A549 (cell line): ENCODE data around the gene NR2C1. TPM values are rescaled to one million over a fixed set of nuclear protein-coding genes. Genes with fewer than 3 reads are reported as not detected.
A peak's percentile ranks its signal among the peaks of the same experiment; 100 is the strongest.

Experiments
- ATAC-seq, 2 experiments: fragments of 200-7000 bp in 1 of 2; fragments of >200 bp in 1 of 2; cut with Nextera tagmentation in 1 of 2; cut with Tn5 transposase in 1 of 2; 3 replicates each; pipeline versions ENCODE4 v1.8.0 to v1.9.1; 2018 to 2020; ENCODE audit warnings: mild to moderate bottlenecking in 1 of 2, moderate library complexity in 1 of 2
- CTCF ChIA-PET: fragments of 300-600 bp; sonication (Branson Sonifier 250); formaldehyde crosslinking; extraction: SDS; loops from one replicate; lab custom pipeline; 2021; ENCODE audit warnings: antibody characterized with exemption, inconsistent platforms; lab: Yijun Ruan, JAX
- POLR2A ChIA-PET: fragments of 350-600 bp; formaldehyde crosslinking; extraction: SDS; loops from one replicate; lab custom pipeline; 2021; ENCODE audit warnings: antibody characterized with exemption, inconsistent platforms; lab: Yijun Ruan, JAX
- DNase-seq, 2 experiments: peaks; one replicate each; pipeline versions ENCODE4 v3.0.0 to v3.0.0-alpha.2; 2011 to 2016; ENCODE audit warnings: low read depth in 1 of 2, low spot score in 1 of 2
- FAIRE-seq: peaks from 2 replicates; lab custom pipeline; 2011; peaks lifted over from hg19 to GRCh38; lab: Jason Lieb, UNC
- H3K27ac ChIP-seq, 2 experiments: fragments of >200 bp; sonication (Bioruptor Twin); formaldehyde crosslinking; 3 replicates each; pipeline ENCODE4 v1.5.1; 2016 to 2017
- H3K4me1 ChIP-seq: fragments of >200 bp; sonication (Bioruptor Twin); formaldehyde crosslinking; 3 replicates; pipeline ENCODE4 v1.6.1; 2016
- H3K4me2 ChIP-seq: fragments of >200 bp; sonication (Bioruptor Twin); formaldehyde crosslinking; 3 replicates; pipeline ENCODE4 v1.6.1; 2016
- H3K4me3 ChIP-seq: fragments of >200 bp; sonication (Bioruptor Twin); formaldehyde crosslinking; 3 replicates; pipeline ENCODE4 v1.5.1; 2016
- H3K9me3 ChIP-seq: fragments of >200 bp; sonication (Bioruptor Twin); formaldehyde crosslinking; 3 replicates; pipeline ENCODE4 v1.6.1; 2016
- BHLHE40 ChIP-seq: IDR thresholded peaks from 2 replicates; pipeline ENCODE4 v1.6.1; 2012; ENCODE audit warnings: low read depth, low read length, inconsistent platforms
- CBX2 ChIP-seq: fragments of 200-600 bp; sonication (generic); IDR thresholded peaks from 2 replicates; pipeline ENCODE4 v1.6.1; 2016; ENCODE audit warnings: low read depth, mild to moderate bottlenecking, borderline replicate concordance
- CEBPB ChIP-seq, 2 experiments: fragments of >200 bp in 1 of 2; sonication (Bioruptor Twin) in 1 of 2; formaldehyde crosslinking in 1 of 2; IDR thresholded peaks; 2 replicates each; pipeline ENCODE4 v1.6.1; 2012 to 2016
- CHD2 ChIP-seq: fragments of 150-350 bp; IDR thresholded peaks from 2 replicates; pipeline ENCODE4 v1.6.1; 2014; ENCODE audit warnings: low read length; ENCODE audit not compliant: partially characterized antibody
- EHF ChIP-seq: fragments of 250-450 bp; sonication (Bioruptor Pico); IDR thresholded peaks from 2 replicates; pipeline ENCODE4 v1.5.0; 2020; ENCODE audit warnings: mild to moderate bottlenecking
- EHMT2 ChIP-seq: fragments of 200-600 bp; sonication (generic); IDR thresholded peaks from 2 replicates; pipeline ENCODE4 v1.6.1; 2016; ENCODE audit warnings: antibody characterized with exemption, low read depth, mild to moderate bottlenecking, moderate library complexity
- EP300 ChIP-seq, 2 experiments: fragments of >200 bp; sonication (Bioruptor Twin); formaldehyde crosslinking; IDR thresholded peaks; 2 replicates in 1 of 2; 3 replicates in 1 of 2; pipeline ENCODE4 v1.6.1; 2016 to 2017
- FOSB ChIP-seq: fragments of 250-450 bp; sonication (Bioruptor Pico); IDR thresholded peaks from 2 replicates; pipeline ENCODE4 v1.5.0; 2020; ENCODE audit warnings: mild to moderate bottlenecking, moderate library complexity
- FOSL2 ChIP-seq, 2 experiments: fragments of 450-650 bp in 1 of 2; fragments of >200 bp in 1 of 2; sonication (Bioruptor Twin) in 1 of 2; formaldehyde crosslinking; IDR thresholded peaks; 2 replicates each; pipeline versions ENCODE4 v1.5.0 to v1.6.1; 2016 to 2020; ENCODE audit warnings: mild to moderate bottlenecking in 1 of 2, moderate library complexity in 1 of 2
- GATA3 ChIP-seq: IDR thresholded peaks from 2 replicates; pipeline ENCODE4 v1.6.1; 2012; ENCODE audit warnings: borderline replicate concordance
- HDAC2 ChIP-seq: fragments of 200-600 bp; sonication (generic); IDR thresholded peaks from 2 replicates; pipeline ENCODE4 v1.6.1; 2016
- HEYL ChIP-seq: fragments of 250-450 bp; sonication (Bioruptor Pico); IDR thresholded peaks from 2 replicates; pipeline ENCODE4 v1.8.0; 2021; ENCODE audit warnings: mild to moderate bottlenecking, moderate library complexity
- HOXB5 ChIP-seq: fragments of 250-450 bp; sonication (Bioruptor Pico); IDR thresholded peaks from 2 replicates; pipeline ENCODE4 v1.5.0; 2020; ENCODE audit warnings: mild to moderate bottlenecking, moderate library complexity
- KDM1A ChIP-seq: fragments of 200-600 bp; sonication (generic); IDR thresholded peaks from 2 replicates; pipeline ENCODE4 v1.6.1; 2016; ENCODE audit warnings: low read depth, mild to moderate bottlenecking
- KDM5A ChIP-seq: fragments of 200-600 bp; sonication (generic); IDR thresholded peaks from 2 replicates; pipeline ENCODE4 v1.6.1; 2016; ENCODE audit warnings: antibody characterized with exemption, mild to moderate bottlenecking
- NPAS2 ChIP-seq: fragments of 250-450 bp; sonication (Bioruptor Pico); IDR thresholded peaks from 2 replicates; pipeline ENCODE4 v1.8.0; 2022; ENCODE audit warnings: mild to moderate bottlenecking, moderate library complexity, borderline replicate concordance
- NR3C1 ChIP-seq: fragments of >200 bp; sonication (Bioruptor Twin); formaldehyde crosslinking; IDR thresholded peaks from 3 replicates; pipeline ENCODE4 v1.6.1; 2017
- PHF8 ChIP-seq: fragments of 200-600 bp; sonication (generic); IDR thresholded peaks from 2 replicates; pipeline ENCODE4 v1.6.1; 2016; ENCODE audit warnings: low read depth, mild to moderate bottlenecking, antibody characterized with exemption, moderate library complexity, borderline replicate concordance
- POLR2A ChIP-seq: IDR thresholded peaks from 2 replicates; pipeline ENCODE4 v1.6.1; 2012; ENCODE audit warnings: mild to moderate bottlenecking, low read length
- POLR2AphosphoS2 ChIP-seq: conservative IDR thresholded peaks from 2 replicates; pipeline ENCODE4 v1.6.1; 2012; ENCODE audit warnings: low read length, improper control_type of control experiment, inconsistent platforms
- RAD21 ChIP-seq, 2 experiments: fragments of >200 bp in 1 of 2; sonication (Bioruptor Twin) in 1 of 2; formaldehyde crosslinking in 1 of 2; IDR thresholded peaks in 1 of 2; conservative IDR thresholded peaks in 1 of 2; 2 replicates in 1 of 2; 3 replicates in 1 of 2; pipeline ENCODE4 v1.6.1; 2012 to 2018; ENCODE audit warnings: inconsistent platforms in 1 of 2
- RCOR1 ChIP-seq: fragments of 150-350 bp; IDR thresholded peaks from 2 replicates; pipeline ENCODE4 v1.6.1; 2014; ENCODE audit warnings: antibody characterized with exemption, low read length, low read depth
- RFX5 ChIP-seq: fragments of 450-650 bp; IDR thresholded peaks from 2 replicates; pipeline ENCODE4 v1.7.1; 2014; ENCODE audit warnings: antibody characterized with exemption, mild to moderate bottlenecking, moderate library complexity
- RNF2 ChIP-seq: fragments of 200-600 bp; sonication (generic); IDR thresholded peaks from 2 replicates; pipeline ENCODE4 v1.6.1; 2016; ENCODE audit warnings: low read depth, mild to moderate bottlenecking, antibody characterized with exemption, moderate library complexity, borderline replicate concordance
- SMC3 ChIP-seq: fragments of >200 bp; sonication (Bioruptor Twin); formaldehyde crosslinking; IDR thresholded peaks from 3 replicates; pipeline ENCODE4 v1.6.1; 2018; ENCODE audit warnings: inconsistent platforms
- SREBF2 ChIP-seq: fragments of 450-650 bp; IDR thresholded peaks from 2 replicates; pipeline ENCODE4 v1.6.1; 2014; ENCODE audit warnings: mild to moderate bottlenecking, moderate library complexity
- TFCP2L1 ChIP-seq: fragments of 250-450 bp; sonication (Bioruptor Pico); IDR thresholded peaks from 2 replicates; pipeline ENCODE4 v1.5.0; 2021; ENCODE audit warnings: mild to moderate bottlenecking
- ZC3H11A ChIP-seq: fragments of 450-650 bp; IDR thresholded peaks from 2 replicates; pipeline ENCODE4 v1.6.1; 2014; ENCODE audit warnings: antibody characterized with exemption, mild to moderate bottlenecking
- ZFP36 ChIP-seq: fragments of 450-650 bp; IDR thresholded peaks from 2 replicates; pipeline ENCODE4 v1.6.1; 2014; ENCODE audit warnings: borderline replicate concordance; ENCODE audit not compliant: partially characterized antibody
- WGBS: methylation state at CpG from one replicate; pipeline ENCODE4 v1.1.6; 2017; ENCODE audit errors: missing lambda C conversion rate; 5-methylcytosine and 5-hydroxymethylcytosine counted together
- polyA plus RNA-seq, 4 experiments: library from polyadenylated mRNA; depleted of rRNA in 3 of 4; stranded (reverse); fragments of >200 nt; fragmentation: RNase III in 1 of 4; extraction: RNeasy Plus Mini Kit Qiagen cat#74134 plus additional on column Dnase treatment in 1 of 4; gene quantifications; 2 replicates in 3 of 4; 3 replicates in 1 of 4; pipeline ENCODE4 v1.2.3, GENCODE V29; 2011 to 2017
- TF ChIP-seq, protein P1 (sequence below): fragments of >200 bp; sonication (Bioruptor Twin); formaldehyde crosslinking; IDR thresholded peaks from 3 replicates; pipeline ENCODE4 v1.5.1; 2016
- TF ChIP-seq, protein P2 (sequence below): fragments of 250-450 bp; sonication (Bioruptor Pico); IDR thresholded peaks from 2 replicates; pipeline ENCODE4 v1.5.0; 2020; ENCODE audit warnings: low read depth, mild to moderate bottlenecking, moderate library complexity
- TF ChIP-seq, protein P3 (sequence below): fragments of 450-650 bp; IDR thresholded peaks from 2 replicates; pipeline ENCODE4 v1.6.1; 2014; ENCODE audit warnings: antibody characterized with exemption
- TF ChIP-seq, protein P4 (sequence below): IDR thresholded peaks from 2 replicates; pipeline ENCODE4 v1.6.1; 2012

The NR2C1 gene
- polyA plus RNA-seq, 2 of the 4 experiments (the other 2 are of a cell fraction) = 24.7 to 55.2 TPM

DNA sequence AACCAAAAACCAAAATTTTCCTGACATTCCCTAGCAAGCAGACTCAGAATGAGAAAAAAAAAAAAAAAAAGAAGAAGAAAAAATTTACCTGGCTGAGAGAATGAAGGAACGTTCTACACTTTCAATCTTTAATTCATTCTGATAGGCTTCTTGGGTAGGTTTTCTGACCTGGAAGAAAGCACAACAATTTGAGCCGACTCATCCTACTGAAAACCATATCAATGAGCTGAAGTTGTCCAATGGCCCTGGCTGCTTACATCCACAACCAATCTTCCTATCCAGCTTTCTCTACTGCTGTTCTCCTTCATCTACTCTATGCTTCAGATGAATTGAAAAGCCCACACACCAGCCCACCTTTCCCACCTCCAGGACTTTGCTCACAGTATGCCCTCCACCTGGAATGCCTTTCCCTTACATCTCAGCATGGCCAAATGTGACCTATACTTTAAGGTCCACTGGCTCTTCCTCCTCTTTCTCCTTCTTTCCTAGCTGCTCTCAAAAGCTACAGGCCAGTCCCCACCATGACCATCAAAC lies 31.6 kb upstream of the NR2C1 start:
- CTCF ChIA-PET = interaction anchor here (0.7 to 1.9 kb wide), 5 partner anchors 12 to 231 kb away, joined by 3 to 6 read pairs (median 3); partner anchors contain the start of gene VEZT
- Histone ChIP-seq H3K9me3 (no peaks in the 10 kb centered on the region), H3K27ac (peak overlapping the region in 1 of 2 experiments; percentile 82; a peak in 3 of 6 replicates), H3K4me2 (no peak overlapping the region), H3K4me3 (no peak overlapping the region), H3K4me1 (peaks cover 45% of the 10 kb centered on the region)
- WGBS = 90% methylated on average over 2 of the region's 2 CpGs
- no peak for TF ChIP-seq SREBF2
- TF ChIP-seq TFCP2L1 = no peak
- no peak for TF ChIP-seq RCOR1
- TF ChIP-seq PHF8 = no peak
- TF ChIP-seq FOSL2 (IDR thresholded peaks at IDR 0.05) = no peak
- no peak for TF ChIP-seq FOSL2 (CRISPR knock-in tag; IDR thresholded peaks at IDR 0.05)
- no peak for TF ChIP-seq FOSB (CRISPR knock-in tag)
- no peak for TF ChIP-seq KDM1A
- TF ChIP-seq POLR2A = no peak
- POLR2A ChIA-PET = no interaction called here
- no peak for DNase-seq
- no peak for ATAC-seq
- FAIRE-seq = no peak

DNA sequence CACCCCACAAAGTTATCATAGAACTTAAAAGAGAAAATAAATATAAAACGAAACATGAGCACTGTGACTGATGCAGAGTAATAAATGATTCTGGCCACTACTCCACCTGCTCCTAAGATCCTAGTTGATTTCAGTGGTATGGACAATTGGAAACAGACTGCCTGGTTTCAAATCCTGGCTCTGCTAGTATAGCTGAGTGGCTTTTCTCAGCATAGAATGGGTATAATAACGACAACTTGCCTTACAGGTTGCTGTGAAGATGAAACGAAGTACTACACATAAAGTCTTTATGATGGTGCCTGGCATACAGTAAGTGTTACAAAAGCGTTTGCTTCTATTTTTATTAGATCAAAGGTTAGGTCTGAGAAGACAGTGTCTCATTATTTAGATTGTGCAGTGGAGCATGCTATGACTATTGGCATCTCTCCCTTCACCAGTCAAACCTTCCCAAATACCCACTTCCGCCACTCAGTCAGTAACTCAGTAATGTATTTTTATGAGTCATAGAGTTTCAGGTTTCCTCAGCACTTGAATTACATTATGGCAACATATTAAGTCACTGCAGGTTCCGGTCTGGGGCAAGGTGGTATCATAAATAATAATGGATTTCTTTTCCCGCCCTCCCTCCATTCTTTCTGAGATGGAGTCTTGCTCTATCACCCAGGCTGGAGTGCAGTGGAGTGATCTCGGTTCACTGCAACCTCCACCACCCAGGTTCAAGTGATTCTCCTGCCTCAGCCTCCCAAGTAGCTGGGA lies 29.7 kb upstream of the NR2C1 start:
- no peak overlapping the region for H3K4me3 ChIP-seq
- no peaks in the 10 kb centered on the region for H3K9me3 ChIP-seq
- ATAC-seq (peak; percentile 89 to 97), DNase-seq (peak; percentile 85 to 91), FAIRE-seq (peak; percentile 92)
- 14% methylated on average over 8 of the region's 8 CpGs for WGBS
- CTCF ChIA-PET = interaction anchor here (1.2 to 1.7 kb wide), 2 partner anchors 114 to 231 kb away, joined by 3 to 6 read pairs; partner anchors contain the start of genes FGD6 and VEZT
- peaks cover 61% of the 10 kb centered on the region for H3K4me1 ChIP-seq
- peak overlapping the region; percentile 67 for H3K4me2 ChIP-seq
- peak overlapping the region; percentile 63 to 82; a peak in 5 of 6 replicates for H3K27ac ChIP-seq
- POLR2A ChIA-PET = interaction anchor here (1.0 kb wide), 1 partner anchor 231 kb away, joined by 4 read pairs; no protein-coding TSS in a partner anchor
- TF ChIP-seq BHLHE40 (no peak), EHF (CRISPR knock-in tag) (no peak), HEYL (no peak), TFCP2L1 (no peak), CBX2 (no peak), EHMT2 (no peak), HOXB5 (CRISPR knock-in tag) (no peak), RNF2 (no peak), CEBPB (IDR thresholded peaks at IDR 0.05) (peak; percentile 74 to 77), CHD2 (no peak), NR3C1 (no peak), HDAC2 (no peak), RAD21 (conservative IDR thresholded peaks at IDR 0.05 in 1 of 2, IDR thresholded peaks at IDR 0.05 in 1 of 2) (peak; percentile 4 to 35; a peak in 2 of 5 replicates), EP300 (IDR thresholded peaks at IDR 0.05) (peak; percentile 73 to 76; a peak in 3 of 5 replicates), GATA3 (peak; percentile 73), ZC3H11A (no peak), RFX5 (no peak), SMC3 (peak; percentile 22; the same call in 1 of the 3 replicates), NPAS2 (CRISPR knock-in tag) (no peak), ZFP36 (no peak), POLR2AphosphoS2 (no peak), KDM5A (no peak)
- TF ChIP-seq, protein P1, sequence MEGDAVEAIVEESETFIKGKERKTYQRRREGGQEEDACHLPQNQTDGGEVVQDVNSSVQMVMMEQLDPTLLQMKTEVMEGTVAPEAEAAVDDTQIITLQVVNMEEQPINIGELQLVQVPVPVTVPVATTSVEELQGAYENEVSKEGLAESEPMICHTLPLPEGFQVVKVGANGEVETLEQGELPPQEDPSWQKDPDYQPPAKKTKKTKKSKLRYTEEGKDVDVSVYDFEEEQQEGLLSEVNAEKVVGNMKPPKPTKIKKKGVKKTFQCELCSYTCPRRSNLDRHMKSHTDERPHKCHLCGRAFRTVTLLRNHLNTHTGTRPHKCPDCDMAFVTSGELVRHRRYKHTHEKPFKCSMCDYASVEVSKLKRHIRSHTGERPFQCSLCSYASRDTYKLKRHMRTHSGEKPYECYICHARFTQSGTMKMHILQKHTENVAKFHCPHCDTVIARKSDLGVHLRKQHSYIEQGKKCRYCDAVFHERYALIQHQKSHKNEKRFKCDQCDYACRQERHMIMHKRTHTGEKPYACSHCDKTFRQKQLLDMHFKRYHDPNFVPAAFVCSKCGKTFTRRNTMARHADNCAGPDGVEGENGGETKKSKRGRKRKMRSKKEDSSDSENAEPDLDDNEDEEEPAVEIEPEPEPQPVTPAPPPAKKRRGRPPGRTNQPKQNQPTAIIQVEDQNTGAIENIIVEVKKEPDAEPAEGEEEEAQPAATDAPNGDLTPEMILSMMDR = no peak
- TF ChIP-seq, protein P2, sequence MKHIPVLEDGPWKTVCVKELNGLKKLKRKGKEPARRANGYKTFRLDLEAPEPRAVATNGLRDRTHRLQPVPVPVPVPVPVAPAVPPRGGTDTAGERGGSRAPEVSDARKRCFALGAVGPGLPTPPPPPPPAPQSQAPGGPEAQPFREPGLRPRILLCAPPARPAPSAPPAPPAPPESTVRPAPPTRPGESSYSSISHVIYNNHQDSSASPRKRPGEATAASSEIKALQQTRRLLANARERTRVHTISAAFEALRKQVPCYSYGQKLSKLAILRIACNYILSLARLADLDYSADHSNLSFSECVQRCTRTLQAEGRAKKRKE (CRISPR knock-in tag) = 0 out of 2 replicates have a peak, but pooled peaks have one; percentile 11
- TF ChIP-seq, protein P3, sequence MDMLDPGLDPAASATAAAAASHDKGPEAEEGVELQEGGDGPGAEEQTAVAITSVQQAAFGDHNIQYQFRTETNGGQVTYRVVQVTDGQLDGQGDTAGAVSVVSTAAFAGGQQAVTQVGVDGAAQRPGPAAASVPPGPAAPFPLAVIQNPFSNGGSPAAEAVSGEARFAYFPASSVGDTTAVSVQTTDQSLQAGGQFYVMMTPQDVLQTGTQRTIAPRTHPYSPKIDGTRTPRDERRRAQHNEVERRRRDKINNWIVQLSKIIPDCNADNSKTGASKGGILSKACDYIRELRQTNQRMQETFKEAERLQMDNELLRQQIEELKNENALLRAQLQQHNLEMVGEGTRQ = no peak
- TF ChIP-seq, protein P4, sequence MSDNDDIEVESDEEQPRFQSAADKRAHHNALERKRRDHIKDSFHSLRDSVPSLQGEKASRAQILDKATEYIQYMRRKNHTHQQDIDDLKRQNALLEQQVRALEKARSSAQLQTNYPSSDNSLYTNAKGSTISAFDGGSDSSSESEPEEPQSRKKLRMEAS = peak; percentile 58
